Measurements from ENCODE around the gene ALDH1A3.

DNA sequence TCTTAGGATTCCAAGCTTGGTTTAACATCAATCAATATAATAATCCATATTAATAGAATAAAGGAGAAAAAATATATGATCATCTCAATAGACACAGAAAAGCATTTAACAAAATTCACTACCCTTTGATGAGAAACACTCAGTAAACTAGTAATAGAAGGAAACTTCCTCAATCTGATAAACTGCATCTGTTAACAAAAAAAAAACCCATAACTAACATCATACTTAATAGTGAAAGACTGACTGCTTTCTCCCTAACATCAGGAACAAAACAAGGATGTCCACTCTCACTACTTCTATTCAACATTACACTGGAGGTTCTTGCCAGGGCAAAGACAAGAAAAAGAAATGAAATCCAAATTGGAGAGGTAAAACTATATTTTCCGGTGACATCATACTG, 70.1 kb downstream of the ALDH1A3 start:
- TF ChIP-seq, protein P1, sequence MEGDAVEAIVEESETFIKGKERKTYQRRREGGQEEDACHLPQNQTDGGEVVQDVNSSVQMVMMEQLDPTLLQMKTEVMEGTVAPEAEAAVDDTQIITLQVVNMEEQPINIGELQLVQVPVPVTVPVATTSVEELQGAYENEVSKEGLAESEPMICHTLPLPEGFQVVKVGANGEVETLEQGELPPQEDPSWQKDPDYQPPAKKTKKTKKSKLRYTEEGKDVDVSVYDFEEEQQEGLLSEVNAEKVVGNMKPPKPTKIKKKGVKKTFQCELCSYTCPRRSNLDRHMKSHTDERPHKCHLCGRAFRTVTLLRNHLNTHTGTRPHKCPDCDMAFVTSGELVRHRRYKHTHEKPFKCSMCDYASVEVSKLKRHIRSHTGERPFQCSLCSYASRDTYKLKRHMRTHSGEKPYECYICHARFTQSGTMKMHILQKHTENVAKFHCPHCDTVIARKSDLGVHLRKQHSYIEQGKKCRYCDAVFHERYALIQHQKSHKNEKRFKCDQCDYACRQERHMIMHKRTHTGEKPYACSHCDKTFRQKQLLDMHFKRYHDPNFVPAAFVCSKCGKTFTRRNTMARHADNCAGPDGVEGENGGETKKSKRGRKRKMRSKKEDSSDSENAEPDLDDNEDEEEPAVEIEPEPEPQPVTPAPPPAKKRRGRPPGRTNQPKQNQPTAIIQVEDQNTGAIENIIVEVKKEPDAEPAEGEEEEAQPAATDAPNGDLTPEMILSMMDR (IDR thresholded peaks at IDR 0.05; ENCODE audit: insufficient read depth, low read length) = no peak
- TF ChIP-seq, protein P2, sequence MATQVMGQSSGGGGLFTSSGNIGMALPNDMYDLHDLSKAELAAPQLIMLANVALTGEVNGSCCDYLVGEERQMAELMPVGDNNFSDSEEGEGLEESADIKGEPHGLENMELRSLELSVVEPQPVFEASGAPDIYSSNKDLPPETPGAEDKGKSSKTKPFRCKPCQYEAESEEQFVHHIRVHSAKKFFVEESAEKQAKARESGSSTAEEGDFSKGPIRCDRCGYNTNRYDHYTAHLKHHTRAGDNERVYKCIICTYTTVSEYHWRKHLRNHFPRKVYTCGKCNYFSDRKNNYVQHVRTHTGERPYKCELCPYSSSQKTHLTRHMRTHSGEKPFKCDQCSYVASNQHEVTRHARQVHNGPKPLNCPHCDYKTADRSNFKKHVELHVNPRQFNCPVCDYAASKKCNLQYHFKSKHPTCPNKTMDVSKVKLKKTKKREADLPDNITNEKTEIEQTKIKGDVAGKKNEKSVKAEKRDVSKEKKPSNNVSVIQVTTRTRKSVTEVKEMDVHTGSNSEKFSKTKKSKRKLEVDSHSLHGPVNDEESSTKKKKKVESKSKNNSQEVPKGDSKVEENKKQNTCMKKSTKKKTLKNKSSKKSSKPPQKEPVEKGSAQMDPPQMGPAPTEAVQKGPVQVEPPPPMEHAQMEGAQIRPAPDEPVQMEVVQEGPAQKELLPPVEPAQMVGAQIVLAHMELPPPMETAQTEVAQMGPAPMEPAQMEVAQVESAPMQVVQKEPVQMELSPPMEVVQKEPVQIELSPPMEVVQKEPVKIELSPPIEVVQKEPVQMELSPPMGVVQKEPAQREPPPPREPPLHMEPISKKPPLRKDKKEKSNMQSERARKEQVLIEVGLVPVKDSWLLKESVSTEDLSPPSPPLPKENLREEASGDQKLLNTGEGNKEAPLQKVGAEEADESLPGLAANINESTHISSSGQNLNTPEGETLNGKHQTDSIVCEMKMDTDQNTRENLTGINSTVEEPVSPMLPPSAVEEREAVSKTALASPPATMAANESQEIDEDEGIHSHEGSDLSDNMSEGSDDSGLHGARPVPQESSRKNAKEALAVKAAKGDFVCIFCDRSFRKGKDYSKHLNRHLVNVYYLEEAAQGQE (IDR thresholded peaks at IDR 0.05; ENCODE audit: insufficient replicate concordance, low read depth) = no peak
- TF ChIP-seq POLR2AphosphoS5 (IDR thresholded peaks at IDR 0.05; ENCODE audit: low read depth) = no peak
- TF ChIP-seq GABPA (IDR thresholded peaks at IDR 0.05; ENCODE audit: low read depth) = no peak
- TF ChIP-seq SPI1 (IDR thresholded peaks at IDR 0.05; ENCODE audit: borderline replicate concordance, low read depth) = no peak

Data from HL-60 (cell line).